Stimulated activated CD8-positive, alpha-beta memory T cell treated with anti-CD3 and anti-CD28 coated beads, Interleukin-15, amount 100 ng/mL, for 1 hour (primary cell): ENCODE results near the gene LCNL1.
A peak's percentile ranks its signal among the peaks of the same experiment; 100 is the strongest.

Experiments
- DNase-seq: peaks from one replicate; pipeline ENCODE4 v3.0.0-alpha.2; 2020; ENCODE audit warnings: low read depth

LCNL1 gene

GRCh38 chr9:136982232-136983051 is at the start of gene LCNL1:
Gene LCNL1 (plus strand): TSS chr9:136982993. CDS start chr9:136983587, 594 bp downstream.
- DNase-seq, result no peak

- DNase-seq, result no peak
Measured at GRCh38 chr9:136934277-136934676, 48.5 kb upstream of the LCNL1 start.

GRCh38 chr9:136935651-136936050 is 47.1 kb upstream of the LCNL1 start:
- no peak for DNase-seq

- DNase-seq, result no peak
Measured at GRCh38 chr9:136936645-136937170, 46.1 kb upstream of the LCNL1 start.

- DNase-seq, result no peak
Measured at GRCh38 chr9:136937186-136938001, 45.4 kb upstream of the LCNL1 start.

- no peak for DNase-seq
Measured at GRCh38 chr9:136939431-136939995, 43.3 kb upstream of the LCNL1 start.

- no peak for DNase-seq
Measured at GRCh38 chr9:136939996-136940525, 42.7 kb upstream of the LCNL1 start.

GRCh38 chr9:136940526-136941230 is 42.1 kb upstream of the LCNL1 start:
- DNase-seq, result no peak

GRCh38 chr9:136941231-136942111 is 41.3 kb upstream of the LCNL1 start:
- DNase-seq, result no peak

GRCh38 chr9:136942112-136942880 is 40.5 kb upstream of the LCNL1 start:
- DNase-seq, result no peak

- DNase-seq, result no peak
Measured at GRCh38 chr9:136942881-136943230, 39.9 kb upstream of the LCNL1 start.

- no peak for DNase-seq
Measured at GRCh38 chr9:136943291-136944211, 39.2 kb upstream of the LCNL1 start.

GRCh38 chr9:136944212-136944518 is 38.6 kb upstream of the LCNL1 start:
- DNase-seq, result no peak

GRCh38 chr9:136944519-136945332 is 38.1 kb upstream of the LCNL1 start, which contains the start of the genes C8G and FBXW5:
Gene C8G (plus strand): TSS chr9:136945243. CDS start chr9:136945321, 78 bp downstream.
Gene FBXW5 (minus strand): TSS chr9:136944738. CDS start chr9:136944083, 655 bp downstream.
- peak; percentile 83 for DNase-seq

- DNase-seq, result no peak
Measured at GRCh38 chr9:136945333-136946227, 37.2 kb upstream of the LCNL1 start.

GRCh38 chr9:136946228-136947027 is 36.4 kb upstream of the LCNL1 start:
- no peak for DNase-seq
